Muscle layer of duodenum (tissue), 2 donors: ENCODE data around the gene NPPC.
"Not testable (repeated sequence)": the region's sequence is repeated elsewhere in the genome, so short reads cannot be mapped to it uniquely, and the experiment has no call there.

Experiments
- H3K27ac ChIP-seq: one replicate; pipeline ENCODE4 v1.7.0; 2013; ENCODE audit warnings: mild to moderate bottlenecking, low read length
- H3K27me3 ChIP-seq: one replicate; pipeline ENCODE4 v1.7.0; 2013; ENCODE audit warnings: low read depth, mild to moderate bottlenecking, control low read depth, low read length
- H3K36me3 ChIP-seq, 2 donors: one replicate each; pipeline ENCODE4 v1.7.0; 2013; ENCODE audit warnings: low read length in 2 of 2, control low read depth in 1 of 2, mild to moderate bottlenecking in 1 of 2; ENCODE audit not compliant: insufficient read depth in 2 of 2, control insufficient read depth in 1 of 2
- H3K4me1 ChIP-seq, 2 donors: one replicate each; pipeline ENCODE4 v1.7.0; 2013; ENCODE audit warnings: low read length in 2 of 2, mild to moderate bottlenecking in 2 of 2, control low read depth in 1 of 2, moderate library complexity in 1 of 2; ENCODE audit not compliant: insufficient read depth in 2 of 2, control insufficient read depth in 1 of 2
- H3K4me3 ChIP-seq, 2 donors: one replicate each; pipeline ENCODE4 v1.7.0; 2013; ENCODE audit warnings: low read length in 2 of 2, low read depth in 1 of 2, mild to moderate bottlenecking in 1 of 2
- H3K9me3 ChIP-seq, 2 donors: one replicate each; pipeline ENCODE4 v1.7.0; 2013; ENCODE audit warnings: low read length in 2 of 2, control low read depth in 1 of 2, mild to moderate bottlenecking in 1 of 2; ENCODE audit not compliant: control insufficient read depth in 1 of 2
- donor health status: healthy.

Gene NPPC

DNA sequence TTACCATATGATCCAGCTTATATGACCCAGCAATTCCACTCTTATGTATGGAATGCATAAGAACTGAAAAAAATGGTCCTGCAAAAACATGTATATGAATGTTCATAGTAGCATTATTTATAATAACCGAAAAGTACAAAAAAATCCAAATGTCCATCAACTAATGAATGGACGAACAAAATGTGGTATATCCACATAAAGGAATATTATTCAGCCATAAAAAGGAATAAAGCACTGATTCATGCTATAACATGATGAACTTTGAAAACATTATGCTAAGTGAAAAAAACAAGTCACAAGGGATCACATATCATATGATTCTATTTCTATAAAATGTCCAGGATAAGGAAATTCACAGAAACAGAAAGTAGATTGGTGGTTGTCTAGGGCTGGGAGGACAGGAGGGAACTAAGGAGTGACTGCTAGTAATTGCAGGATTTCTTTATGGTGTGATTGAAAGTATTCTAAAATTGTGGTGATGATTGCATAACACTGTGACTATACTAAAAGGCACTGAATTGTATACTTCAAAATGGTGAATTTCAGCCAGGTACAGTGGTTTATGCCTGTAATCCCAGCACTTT lies 25.3 kb upstream of the NPPC start:
- Histone ChIP-seq H3K4me3 (no peak overlapping the region), H3K36me3 (no peaks in the 10 kb centered on the region), H3K27ac (no peak overlapping the region), H3K4me1 (no peaks in the 10 kb centered on the region), H3K9me3 (no peaks in the 10 kb centered on the region), H3K27me3 (peaks cover 4% of the 10 kb centered on the region)

- Histone ChIP-seq H3K4me3 (no peak overlapping the region), H3K27ac (no peak overlapping the region), H3K4me1 (no peaks in the 10 kb centered on the region), H3K36me3 (no peaks in the 10 kb centered on the region), H3K27me3 (no peaks in the 10 kb centered on the region), H3K9me3 (no peaks in the 10 kb centered on the region)
These were observed 21.5 kb upstream of the NPPC start for GRCh38 chr2:231947694-231948093.

GRCh38 chr2:231947112-231947511 lies 20.9 kb upstream of the NPPC start:
- not testable (repeated sequence) for H3K27me3 ChIP-seq, H3K9me3 ChIP-seq, H3K27ac ChIP-seq, H3K4me3 ChIP-seq, H3K36me3 ChIP-seq, H3K4me1 ChIP-seq

DNA sequence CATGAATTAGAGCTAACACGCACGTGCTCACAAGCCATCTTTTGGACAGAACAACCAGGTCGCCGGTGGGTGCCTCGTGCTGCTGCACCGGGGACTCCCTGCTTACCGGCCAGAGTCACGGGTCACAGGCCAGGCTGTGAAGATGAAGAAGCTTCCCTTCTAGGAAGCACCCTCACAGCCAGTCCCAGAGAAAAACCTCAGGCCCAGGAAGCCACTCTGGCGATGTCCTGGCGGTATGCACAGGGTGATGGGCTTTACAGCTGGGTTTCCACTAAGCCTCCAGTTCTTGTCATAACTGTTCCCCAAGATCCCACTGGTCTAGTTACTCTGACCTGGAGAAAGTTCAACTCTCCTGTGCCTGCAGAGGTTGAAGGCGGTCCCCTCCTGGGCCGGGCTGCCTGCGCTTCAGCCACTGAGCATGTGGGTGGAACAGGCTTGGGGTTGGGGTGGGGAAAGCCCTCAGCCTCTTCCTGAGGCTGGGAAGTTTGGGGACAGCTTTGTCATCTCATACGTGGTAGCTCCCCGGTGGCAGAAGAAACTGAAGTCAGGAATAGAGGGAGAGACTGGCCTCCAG lies 20.1 kb upstream of the NPPC start:
- Histone ChIP-seq H3K4me1 (no peaks in the 10 kb centered on the region), H3K9me3 (no peaks in the 10 kb centered on the region), H3K27me3 (no peaks in the 10 kb centered on the region), H3K36me3 (no peaks in the 10 kb centered on the region), H3K27ac (no peak overlapping the region), H3K4me3 (no peak overlapping the region)

DNA sequence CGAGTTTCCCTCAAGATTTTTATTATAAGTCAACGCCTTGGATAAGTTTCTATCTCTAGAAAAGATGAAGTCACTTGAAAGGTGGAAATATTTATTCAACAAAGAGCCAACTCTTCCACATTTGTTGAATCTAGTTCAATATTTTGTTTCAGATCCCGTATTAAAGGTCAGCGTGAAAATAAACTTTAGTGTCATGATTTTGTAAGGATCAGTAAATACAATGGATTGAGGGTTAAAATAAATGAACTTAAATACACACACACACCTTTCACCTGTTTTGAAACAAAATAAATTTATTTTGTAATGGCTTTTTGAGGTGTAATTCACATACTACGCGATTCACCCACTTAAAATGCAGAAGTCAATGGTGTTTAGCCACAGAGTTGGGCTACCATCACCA lies 16.0 kb upstream of the NPPC start:
- Histone ChIP-seq H3K27me3 (no peaks in the 10 kb centered on the region), H3K9me3 (no peaks in the 10 kb centered on the region), H3K4me3 (no peak overlapping the region), H3K36me3 (no peaks in the 10 kb centered on the region), H3K27ac (no peak overlapping the region), H3K4me1 (no peaks in the 10 kb centered on the region)

- Histone ChIP-seq H3K36me3 (no peaks in the 10 kb centered on the region), H3K4me3 (no peak overlapping the region), H3K4me1 (no peaks in the 10 kb centered on the region), H3K9me3 (no peaks in the 10 kb centered on the region), H3K27me3 (no peaks in the 10 kb centered on the region), H3K27ac (no peak overlapping the region)
These were observed 15.5 kb upstream of the NPPC start for GRCh38 chr2:231941673-231942072.

- no peaks in the 10 kb centered on the region for H3K27me3 ChIP-seq
These were observed 14.6 kb upstream of the NPPC start for GRCh38 chr2:231940795-231941194.

DNA sequence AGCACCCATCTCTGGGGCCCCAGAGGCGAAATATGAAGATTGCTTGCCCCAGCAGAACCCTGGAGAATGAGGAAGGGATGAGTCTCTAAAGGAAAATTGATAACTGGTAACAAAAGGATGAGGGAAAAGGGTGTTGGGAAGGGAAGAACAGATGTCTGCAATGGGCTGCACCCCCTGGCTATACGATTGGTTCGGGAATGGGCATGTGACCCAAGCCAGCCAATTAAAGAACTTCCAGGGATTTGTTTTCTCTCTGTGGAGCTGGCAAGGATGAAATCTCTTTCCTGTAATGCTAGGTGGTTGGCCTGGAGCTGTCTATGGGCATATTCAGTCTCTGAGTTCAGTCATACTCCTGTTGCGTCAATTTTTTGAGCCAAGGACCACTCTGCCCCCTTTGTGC lies 12.8 kb upstream of the NPPC start:
- no peaks in the 10 kb centered on the region for H3K36me3 ChIP-seq
- no peaks in the 10 kb centered on the region for H3K9me3 ChIP-seq

More at GRCh38 chr2:231940795-231941194, 14.6 kb upstream of the NPPC start:
- no peaks in the 10 kb centered on the region for H3K36me3 ChIP-seq
- H3K4me1 ChIP-seq = no peaks in the 10 kb centered on the region
- H3K4me3 ChIP-seq = no peak overlapping the region
- no peak overlapping the region for H3K27ac ChIP-seq
- no peaks in the 10 kb centered on the region for H3K9me3 ChIP-seq

DNA sequence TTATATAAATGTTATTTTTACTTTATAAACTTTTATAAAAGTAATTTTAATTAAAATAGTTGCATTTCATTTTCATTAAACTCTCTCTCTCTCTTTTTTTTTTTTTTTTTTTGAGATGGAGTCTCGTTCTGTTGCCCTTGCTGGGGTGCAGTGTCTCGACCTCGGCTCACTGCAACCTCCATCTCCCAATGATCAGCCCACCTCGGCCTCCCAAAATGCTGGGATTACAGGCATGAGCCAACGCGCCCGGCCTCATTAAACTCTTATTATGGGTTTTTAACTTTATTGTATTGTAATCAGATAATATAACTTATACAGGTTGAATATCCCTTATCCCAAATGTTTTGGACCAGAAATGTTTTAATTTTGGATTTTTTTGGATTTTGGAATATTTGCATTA lies 10.9 kb upstream of the NPPC start:
- no peak overlapping the region for H3K4me3 ChIP-seq
- H3K4me1 ChIP-seq = no peaks in the 10 kb centered on the region
- no peaks in the 10 kb centered on the region for H3K9me3 ChIP-seq
- H3K36me3 ChIP-seq = no peaks in the 10 kb centered on the region
- H3K27me3 ChIP-seq = no peaks in the 10 kb centered on the region
- no peak overlapping the region for H3K27ac ChIP-seq

More for the DNA sequence above, 12.8 kb upstream of the NPPC start:
- Histone ChIP-seq H3K4me1 (no peaks in the 10 kb centered on the region), H3K4me3 (no peak overlapping the region), H3K27me3 (no peaks in the 10 kb centered on the region), H3K27ac (no peak overlapping the region)

- Histone ChIP-seq H3K4me3 (no peak overlapping the region), H3K27me3 (no peaks in the 10 kb centered on the region), H3K27ac (no peak overlapping the region), H3K4me1 (no peaks in the 10 kb centered on the region), H3K9me3 (no peaks in the 10 kb centered on the region), H3K36me3 (no peaks in the 10 kb centered on the region)
These were observed 10.3 kb upstream of the NPPC start for GRCh38 chr2:231936491-231936890.

GRCh38 chr2:231935815-231936214 lies 9.6 kb upstream of the NPPC start:
- Histone ChIP-seq H3K9me3 (no peaks in the 10 kb centered on the region), H3K4me1 (no peaks in the 10 kb centered on the region), H3K4me3 (no peak overlapping the region), H3K27me3 (no peaks in the 10 kb centered on the region), H3K36me3 (no peaks in the 10 kb centered on the region), H3K27ac (no peak overlapping the region)

DNA sequence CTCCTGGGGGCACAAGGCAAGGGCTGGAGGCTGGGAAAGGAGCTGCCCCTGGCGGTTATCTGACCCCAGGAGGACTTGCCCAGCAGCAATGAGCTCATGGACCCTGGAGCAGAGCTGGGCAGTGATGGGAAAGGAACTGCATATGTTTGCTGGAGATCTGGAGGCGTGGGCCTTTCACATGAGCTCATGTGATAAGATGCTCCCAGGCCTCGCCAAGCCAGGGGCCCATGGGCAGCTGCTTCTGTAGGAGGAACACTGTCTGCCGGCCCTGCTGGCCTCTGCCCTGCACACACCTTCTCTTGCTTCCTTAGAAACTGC lies 9.0 kb upstream of the NPPC start:
- H3K27ac ChIP-seq = no peak overlapping the region
- no peaks in the 10 kb centered on the region for H3K9me3 ChIP-seq
- no peaks in the 10 kb centered on the region for H3K27me3 ChIP-seq
- H3K36me3 ChIP-seq = no peaks in the 10 kb centered on the region
- no peaks in the 10 kb centered on the region for H3K4me1 ChIP-seq
- no peak overlapping the region for H3K4me3 ChIP-seq
